H1 (cell line): ENCODE results near the gene GPRIN1. TPM values are rescaled to one million over a fixed set of nuclear protein-coding genes. Genes with fewer than 3 reads are reported as not detected.

ENCODE experiments used
- CTCF ChIA-PET: fragments of 300-600 bp; sonication (Branson Sonifier 250); formaldehyde crosslinking; loops from one replicate; lab custom pipeline; 2021; ENCODE audit not compliant: partially characterized antibody; lab: Charles Lee
- POLR2A ChIA-PET: fragments of 300-600 bp; sonication (Branson Sonifier 250); formaldehyde crosslinking; loops from one replicate; lab custom pipeline; 2021; ENCODE audit warnings: inconsistent platforms; ENCODE audit not compliant: partially characterized antibody; lab: Charles Lee
- DNase-seq, 2 experiments: peaks; one replicate each; pipeline versions ENCODE4 v3.0.0 to v3.0.0-alpha.2; 2010 to 2022; ENCODE audit warnings: low spot score in 2 of 2, low read depth in 1 of 2, mixed read lengths in 1 of 2
- FAIRE-seq: peaks from 2 replicates; lab custom pipeline; 2011; peaks lifted over from hg19 to GRCh38; lab: Jason Lieb, UNC
- H2AFZ ChIP-seq: 2 replicates; pipeline ENCODE4 v1.8.1; 2012; ENCODE audit warnings: low read length, inconsistent platforms
- H2AK5ac ChIP-seq: 2 replicates; pipeline ENCODE4 v1.6.1; 2013; ENCODE audit warnings: low read depth, low read length
- H2BK120ac ChIP-seq: replicated peaks from 2 replicates; pipeline ENCODE3; 2013; ENCODE audit warnings: low read depth, low read length, inconsistent platforms
- H2BK12ac ChIP-seq: 2 replicates; pipeline ENCODE4 v1.6.1; 2013; ENCODE audit warnings: low read depth, low read length
- H2BK15ac ChIP-seq: 2 replicates; pipeline ENCODE4 v1.6.1; 2013; ENCODE audit warnings: low read length
- H2BK20ac ChIP-seq: 2 replicates; pipeline ENCODE4 v1.6.1; 2013; ENCODE audit warnings: low read length
- H2BK5ac ChIP-seq: 2 replicates; pipeline ENCODE4 v1.6.1; 2013; ENCODE audit warnings: low read depth, low read length
- H3K14ac ChIP-seq: 2 replicates; pipeline ENCODE4 v1.6.1; 2013; ENCODE audit warnings: inconsistent platforms; ENCODE audit not compliant: insufficient read length
- H3K18ac ChIP-seq: 2 replicates; pipeline ENCODE4 v1.6.1; 2013; ENCODE audit warnings: low read length; ENCODE audit errors: extremely low read depth
- H3K23ac ChIP-seq: 2 replicates; pipeline ENCODE4 v1.6.1; 2013; ENCODE audit warnings: inconsistent platforms; ENCODE audit not compliant: insufficient read length
- H3K23me2 ChIP-seq: 2 replicates; pipeline ENCODE4 v1.6.1; 2013; ENCODE audit warnings: low read depth, low read length
- H3K27ac ChIP-seq: 2 replicates; pipeline ENCODE4 v1.6.1; 2011; ENCODE audit warnings: low read depth, low read length, inconsistent platforms
- H3K27me3 ChIP-seq, 4 experiments: replicated peaks in 1 of 4; 1 replicate in 1 of 4; 2 replicates in 3 of 4; pipeline versions ENCODE4 v1.6.1 to v1.8.1; 2011 to 2013; ENCODE audit warnings: low read length in 3 of 4, mild to moderate bottlenecking in 3 of 4, inconsistent platforms in 2 of 4, mixed read lengths in 2 of 4, moderate library complexity in 1 of 4; ENCODE audit not compliant: control insufficient read depth in 3 of 4, insufficient read depth in 3 of 4; ENCODE audit errors: extremely low read depth in 1 of 4
- H3K36me3 ChIP-seq, 4 experiments: 2 replicates each; pipeline versions ENCODE4 v1.6.1 to v1.8.1; 2011 to 2013; ENCODE audit warnings: mild to moderate bottlenecking in 4 of 4, low read length in 3 of 4, moderate library complexity in 2 of 4, control low read depth in 1 of 4, inconsistent platforms in 1 of 4; ENCODE audit not compliant: insufficient read depth in 4 of 4, control insufficient read depth in 2 of 4
- H3K4ac ChIP-seq: replicated peaks from 2 replicates; pipeline ENCODE3; 2013; ENCODE audit warnings: low read length, low read depth, mixed read lengths, inconsistent platforms; ENCODE audit not compliant: insufficient read length
- H3K4me1 ChIP-seq, 4 experiments: replicated peaks in 1 of 4; 1 replicate in 1 of 4; 2 replicates in 3 of 4; pipeline versions ENCODE4 v1.6.1 to v1.8.1; 2011 to 2013; ENCODE audit warnings: low read length in 3 of 4, inconsistent platforms in 2 of 4, mixed read lengths in 1 of 4; ENCODE audit not compliant: insufficient read depth in 4 of 4, control insufficient read depth in 3 of 4
- H3K4me2 ChIP-seq, 2 experiments: 2 replicates each; pipeline versions ENCODE4 v1.6.1 to v1.8.1; 2011 to 2013; ENCODE audit warnings: low read depth in 2 of 2, low read length in 2 of 2, control low read depth in 1 of 2, inconsistent platforms in 1 of 2, mild to moderate bottlenecking in 1 of 2; ENCODE audit not compliant: insufficient read depth in 1 of 2
- H3K4me3 ChIP-seq, 4 experiments: fragments of 200-600, 300-600 bp in 1 of 4; sonication (generic), shearing (Covaris generic), sonication (Bioruptor Twin) in 1 of 4; 2 replicates each; pipeline versions ENCODE4 v1.5.1 to v1.8.1; 2011 to 2016; ENCODE audit warnings: low read length in 4 of 4, low read depth in 3 of 4, control low read depth in 2 of 4, inconsistent platforms in 2 of 4, mild to moderate bottlenecking in 2 of 4, mixed read lengths in 1 of 4, moderate library complexity in 1 of 4; ENCODE audit not compliant: insufficient read depth in 2 of 4; ENCODE audit errors: extremely low read depth in 1 of 4
- H3K56ac ChIP-seq: replicated peaks from 2 replicates; pipeline ENCODE3; 2013; ENCODE audit warnings: low read depth, mild to moderate bottlenecking, mixed read lengths, low read length, inconsistent platforms; ENCODE audit not compliant: insufficient read length
- H3K79me1 ChIP-seq: 2 replicates; pipeline ENCODE4 v1.6.1; 2013; ENCODE audit warnings: low read depth, low read length, control low read depth
- H3K79me2 ChIP-seq, 2 experiments: 2 replicates each; pipeline versions ENCODE4 v1.6.1 to v1.8.1; 2012 to 2013; ENCODE audit warnings: low read length in 2 of 2, mild to moderate bottlenecking in 2 of 2, inconsistent platforms in 1 of 2; ENCODE audit not compliant: insufficient read depth in 2 of 2, control insufficient read depth in 1 of 2
- H3K9ac ChIP-seq, 4 experiments: replicated peaks in 1 of 4; 1 replicate in 1 of 4; 2 replicates in 3 of 4; pipeline versions ENCODE4 v1.6.1 to v1.8.1; 2011 to 2013; ENCODE audit warnings: low read depth in 3 of 4, low read length in 3 of 4, control low read depth in 2 of 4, mild to moderate bottlenecking in 2 of 4, moderate library complexity in 2 of 4, inconsistent platforms in 1 of 4; ENCODE audit errors: extremely low read depth in 1 of 4
- H3K9me3 ChIP-seq, 2 experiments: 2 replicates each; pipeline versions ENCODE4 v1.6.1 to v1.8.1; 2012 to 2013; ENCODE audit warnings: mild to moderate bottlenecking in 2 of 2, moderate library complexity in 2 of 2, control low read depth in 1 of 2, inconsistent platforms in 1 of 2, low read depth in 1 of 2, low read length in 1 of 2, mixed read lengths in 1 of 2; ENCODE audit not compliant: insufficient read depth in 2 of 2
- H4K20me1 ChIP-seq, 2 experiments: replicated peaks in 1 of 2; 2 replicates each; pipeline versions ENCODE3 to v1.8.1; 2011 to 2013; ENCODE audit warnings: inconsistent platforms in 2 of 2, low read length in 2 of 2, mild to moderate bottlenecking in 1 of 2; ENCODE audit not compliant: insufficient read depth in 2 of 2, control insufficient read depth in 1 of 2
- H4K5ac ChIP-seq: 2 replicates; pipeline ENCODE4 v1.6.1; 2013; ENCODE audit warnings: low read length, low read depth, mixed read lengths, inconsistent platforms; ENCODE audit not compliant: insufficient read length
- H4K8ac ChIP-seq: 2 replicates; pipeline ENCODE4 v1.8.0; 2013; ENCODE audit warnings: mild to moderate bottlenecking, moderate library complexity, low read length, inconsistent platforms; ENCODE audit not compliant: insufficient read depth; ENCODE audit errors: extremely low read depth
- H4K91ac ChIP-seq: replicated peaks from 2 replicates; pipeline ENCODE3; 2013; ENCODE audit warnings: low read length, mixed read lengths, inconsistent platforms; ENCODE audit not compliant: insufficient read length
- BACH1 ChIP-seq: IDR thresholded peaks from 2 replicates; pipeline ENCODE4 v1.6.1; 2012; ENCODE audit warnings: low read length, improper control_type of control experiment
- BCL11A ChIP-seq, 2 experiments: IDR thresholded peaks; one replicate each; pipeline ENCODE4 v1.6.1; 2011; ENCODE audit warnings: low read depth in 2 of 2, low read length in 2 of 2, mild to moderate bottlenecking in 2 of 2
- CBX5 ChIP-seq: fragments of 300-800, 300-1000 bp; sonication (generic); IDR thresholded peaks from 2 replicates; pipeline ENCODE4 v1.7.1; 2016; ENCODE audit warnings: antibody characterized with exemption, low read length, low read depth
- CREB1 ChIP-seq: IDR thresholded peaks from 2 replicates; pipeline ENCODE4 v1.6.1; 2012; ENCODE audit warnings: inconsistent platforms
- NANOG ChIP-seq: IDR thresholded peaks from 2 replicates; pipeline ENCODE4 v1.6.1; 2011; ENCODE audit warnings: low read length, low read depth, mild to moderate bottlenecking, inconsistent platforms; ENCODE audit not compliant: insufficient read depth, poor library complexity, severe bottlenecking
- POLR2AphosphoS5 ChIP-seq: IDR thresholded peaks from 2 replicates; pipeline ENCODE4 v1.6.1; 2011; ENCODE audit warnings: low read depth, low read length
- RNF2 ChIP-seq: fragments of 200-900, 300-1000 bp; sonication (generic); IDR thresholded peaks from 2 replicates; pipeline ENCODE4 v1.7.1; 2016; ENCODE audit warnings: borderline replicate concordance, low read depth, mild to moderate bottlenecking, antibody characterized with exemption, low read length; ENCODE audit not compliant: poor library complexity, severe bottlenecking; ENCODE audit errors: missing control alignments
- SAP30 ChIP-seq: fragments of 300-600 bp; sonication (generic); IDR thresholded peaks from 2 replicates; pipeline ENCODE4 v1.7.1; 2012; ENCODE audit warnings: low read length, moderate library complexity, mild to moderate bottlenecking, inconsistent platforms; ENCODE audit not compliant: insufficient read depth, insufficient replicate concordance
- SP1 ChIP-seq: IDR thresholded peaks from 2 replicates; pipeline ENCODE4 v1.6.1; 2011; ENCODE audit warnings: low read depth, low read length
- WGBS, 2 experiments: shearing (Covaris generic) in 1 of 2; methylation state at CpG; one replicate each; pipeline versions ENCODE4 v1.1.6 to v1.1.7; 2013 to 2015; ENCODE audit warnings: low lambda C conversion rate in 2 of 2, mixed read lengths in 2 of 2, inconsistent platforms in 1 of 2, low coverage in 1 of 2, missing lambda C conversion rate in 1 of 2; ENCODE audit not compliant: insufficient replicate concordance in 2 of 2, insufficient coverage in 1 of 2, insufficient read length in 1 of 2; ENCODE audit errors: extremely low coverage in 1 of 2, missing lambda C conversion rate in 1 of 2; 5-methylcytosine and 5-hydroxymethylcytosine counted together
- polyA plus RNA-seq, 7 experiments: library from polyadenylated mRNA; depleted of rRNA in 3 of 7; stranded (reverse) in 5 of 7; unstranded in 2 of 7; fragments of >200 nt in 5 of 7; fragments of 200-250 nt in 2 of 7; gene quantifications; 1 replicate in 5 of 7; 2 replicates in 1 of 7; 4 replicates in 1 of 7; pipeline versions ENCODE4 v1.2.1 to v1.2.3, GENCODE V29; 2011 to 2013; ENCODE audit warnings: missing spikeins in 2 of 7, mixed read lengths in 2 of 7
- total RNA-seq: library from RNA; stranded (reverse); fragmentation: NEBNext Ultra II Directional; extraction: Animal tissue kit (Norgen Biotek cat#: 25700); gene quantifications from 2 replicates; pipeline ENCODE4 v1.2.1, GENCODE V29; 2021

Gene GPRIN1
- total and polyA plus RNA-seq, 2 of the 8 experiments (the other 6 are each of a cell fraction or from before 2014, with no cell fraction given) = 3.3 to 12.0 TPM

GRCh38 chr5:176647030-176647842 lies 37.3 kb upstream of the GPRIN1 start, which contains the start of gene TSPAN17:
Gene TSPAN17 (plus strand): TSS chr5:176647484. CDS start chr5:176647616, 132 bp downstream.
- peak within 1 kb of the TSS; percentile 81 for H4K91ac ChIP-seq
- no peak for TF ChIP-seq BCL11A (IDR thresholded peaks at IDR 0.05; ENCODE audit: low read depth in 2 of 2, low read length in 2 of 2)
- peak; percentile 79 for TF ChIP-seq POLR2AphosphoS5
- no peak for TF ChIP-seq BACH1
- no peak for TF ChIP-seq RNF2
- 0 out of 2 replicates have a peak, but pooled peaks have one; percentile 18 for TF ChIP-seq SP1
- no peak for TF ChIP-seq SAP30
- peak; percentile 82 for TF ChIP-seq CREB1
- TF ChIP-seq NANOG = no peak
- no peak for TF ChIP-seq CBX5

More at GRCh38 chr5:176647030-176647842, 37.3 kb upstream of the GPRIN1 start, which contains the start of gene TSPAN17:
- WGBS, 2 experiments = 3% methylated on average over 41 of the region's 63 CpGs; no CpG with 5 or more reads in 1 of the 2 experiments
- peak within 1 kb of the TSS; percentile 93 for H2AFZ ChIP-seq
- H4K8ac ChIP-seq = peak within 1 kb of the TSS; percentile 96
- H3K4me2 ChIP-seq = peak within 1 kb of the TSS; percentile 69 to 93
- H3K23ac ChIP-seq = no peak within 1 kb of the TSS
- CTCF ChIA-PET = interaction anchor here (0.6 to 2.6 kb wide), 10 partner anchors 11 to 929 kb away, joined by 3 to 12 read pairs (median 4); no protein-coding TSS in a partner anchor
- peak within 1 kb of the TSS; percentile 84; the same call in 1 of the 2 replicates for H2BK12ac ChIP-seq
- no peaks in the 10 kb centered on the region; a peak in 1 of 7 replicates for H3K27me3 ChIP-seq
- H3K23me2 ChIP-seq = peaks cover 7% of the 10 kb centered on the region; the same call in 1 of the 2 replicates
- peak within 1 kb of the TSS; percentile 60 for H3K56ac ChIP-seq
- POLR2A ChIA-PET = interaction anchor here (0.6 to 2.5 kb wide), 12 partner anchors 8 to 297 kb away, joined by 3 to 15 read pairs (median 3); partner anchors contain the start of genes EIF4E1B, RNF44 and SNCB
- peak within 1 kb of the TSS; percentile 30 for H2BK120ac ChIP-seq
- no peaks in the 10 kb centered on the region for H3K9me3 ChIP-seq
- FAIRE-seq (no peak), DNase-seq (peak; percentile 99 to 100)
- H3K79me2 ChIP-seq = peaks cover 0 to 22% of the 10 kb centered on the region in 2 experiments; a peak in 1 of 4 replicates
- H2BK15ac ChIP-seq = peak within 1 kb of the TSS; percentile 61; the same call in 1 of the 2 replicates
- H3K14ac ChIP-seq = no peak within 1 kb of the TSS
- no peak within 1 kb of the TSS for H2BK20ac ChIP-seq
- H3K9ac ChIP-seq = peak within 1 kb of the TSS; percentile 38 to 51 (median 46)
- H3K4ac ChIP-seq = peak within 1 kb of the TSS; percentile 6
- no peaks in the 10 kb centered on the region for H3K36me3 ChIP-seq
- peak within 1 kb of the TSS; percentile 76; the same call in 1 of the 2 replicates for H2BK5ac ChIP-seq
- peaks cover 3 to 7% of the 10 kb centered on the region in 2 experiments for H4K20me1 ChIP-seq
- H4K5ac ChIP-seq = peak within 1 kb of the TSS; percentile 91
- H3K18ac ChIP-seq = peak within 1 kb of the TSS; percentile 87
- H3K4me3 ChIP-seq = peak within 1 kb of the TSS; percentile 59 to 95 (median 75)
- peaks cover 0 to 49% (median 26%) of the 10 kb centered on the region in 4 experiments; a peak in 6 of 7 replicates for H3K4me1 ChIP-seq
- H2AK5ac ChIP-seq = peak within 1 kb of the TSS; percentile 77; the same call in 1 of the 2 replicates
- peak within 1 kb of the TSS; percentile 41; the same call in 1 of the 2 replicates for H3K27ac ChIP-seq
- peaks cover 16% of the 10 kb centered on the region for H3K79me1 ChIP-seq
